Fibroblast of the aortic adventitia (primary cell): ENCODE data around the gene IBA57. TPM values are rescaled to one million over a fixed set of nuclear protein-coding genes. Genes with fewer than 3 reads are reported as not detected.

Source experiments
- DNase-seq: peaks from one replicate; pipeline ENCODE4 v3.0.0-alpha.2; 2010; ENCODE audit warnings: low read depth
- H3K4me3 ChIP-seq: 2 replicates; pipeline ENCODE4 v1.5.1; 2011; ENCODE audit warnings: low read depth, mild to moderate bottlenecking, control low read depth, low read length, moderate library complexity
- CTCF ChIP-seq: IDR thresholded peaks from 2 replicates; pipeline ENCODE4 v1.5.1; 2011; ENCODE audit warnings: mild to moderate bottlenecking, low read length, control low read depth, inconsistent platforms; ENCODE audit not compliant: insufficient read depth
- total RNA-seq: library from RNA; depleted of rRNA; stranded (reverse); fragments of >200 nt; gene quantifications from 2 replicates; pipeline ENCODE4 v1.2.3, GENCODE V29; 2012; ENCODE audit warnings: low replicate concordance

The IBA57 gene
- total RNA-seq, 1 donor = 6.1 TPM

- no peak for DNase-seq
- TF ChIP-seq CTCF = no peak
- no peak overlapping the region for H3K4me3 ChIP-seq
Measured at GRCh38 chr1:228123505-228123904, 42.1 kb upstream of the IBA57 start.

- no peak overlapping the region for H3K4me3 ChIP-seq
- no peak for DNase-seq
- no peak for TF ChIP-seq CTCF
Measured at GRCh38 chr1:228125185-228125584, 40.4 kb upstream of the IBA57 start.

GRCh38 chr1:228131766-228132165, 33.8 kb upstream of the IBA57 start:
- TF ChIP-seq CTCF = no peak
- no peak for DNase-seq
- H3K4me3 ChIP-seq = no peak overlapping the region

GRCh38 chr1:228134591-228134990, 31.0 kb upstream of the IBA57 start:
- H3K4me3 ChIP-seq = no peak overlapping the region
- no peak for DNase-seq
- TF ChIP-seq CTCF = no peak

GRCh38 chr1:228136901-228137300, 28.7 kb upstream of the IBA57 start:
- no peak overlapping the region for H3K4me3 ChIP-seq
- DNase-seq = no peak
- TF ChIP-seq CTCF = no peak

- TF ChIP-seq CTCF = no peak
- peak overlapping the region; percentile 91 for H3K4me3 ChIP-seq
- no peak for DNase-seq
Measured at GRCh38 chr1:228139406-228139930, 26.1 kb upstream of the IBA57 start.
